Measurements from ENCODE around the gene ELMOD3. TPM values are rescaled to one million over a fixed set of nuclear protein-coding genes. Genes with fewer than 3 reads are reported as not detected.

The ELMOD3 gene
- total RNA-seq, 1 experiment from 2014 or later = 18.1 TPM

Other genes starting within 250 kb of the ELMOD3 start
- 2.3 and 2.8 TPM in 2 replicates for gene TCF7L1, start 221.4 kb upstream of the ELMOD3 start, total RNA-seq (2021)
- 86.1 and 87.2 TPM in 2 replicates for gene TGOLN2, start 26.8 kb upstream of the ELMOD3 start, total RNA-seq (2021)
- 52.1 and 57.8 TPM in 2 replicates for gene RETSAT, start 241 bp upstream of the ELMOD3 start, total RNA-seq (2021)
- 417 and 428 TPM in 2 replicates for gene CAPG, start 55.6 kb downstream of the ELMOD3 start, total RNA-seq (2021)
- 2.3 TPM in 2 replicates for gene SH2D6, start 63.9 kb downstream of the ELMOD3 start, total RNA-seq (2021)
- gene MAT2A, start 184.4 kb downstream of the ELMOD3 start, total RNA-seq (2021) = 169 and 206 TPM in 2 replicates
- 30.2 and 30.6 TPM in 2 replicates for gene GGCX, start 206.7 kb downstream of the ELMOD3 start, total RNA-seq (2021)
- 91.9 and 124 TPM in 2 replicates for gene VAMP8, start 222.8 kb downstream of the ELMOD3 start, total RNA-seq (2021)
- gene VAMP5, start 229.7 kb downstream of the ELMOD3 start, total RNA-seq (2021) = 7.2 and 7.4 TPM in 2 replicates
- 93.9 and 96.7 TPM in 2 replicates for gene RNF181, start 241.0 kb downstream of the ELMOD3 start, total RNA-seq (2021)
- gene TMEM150A, start 247.9 kb downstream of the ELMOD3 start, total RNA-seq (2021) = 5.3 and 5.9 TPM in 2 replicates